Measurements from ENCODE around the gene ICE2.
A peak's percentile ranks its signal among the peaks of the same experiment; 100 is the strongest.

The ICE2 gene

GRCh38 chr15:60493166-60493565, 14.2 kb upstream of the ICE2 start:
- no peak for DNase-seq (ENCODE audit: low spot score)

- no peak for DNase-seq (ENCODE audit: low spot score)
Measured at GRCh38 chr15:60486742-60487141, 7.8 kb upstream of the ICE2 start.

GRCh38 chr15:60485365-60486055, 6.6 kb upstream of the ICE2 start:
- DNase-seq (ENCODE audit: low spot score): no peak

- no peak for DNase-seq (ENCODE audit: low spot score)
Measured at GRCh38 chr15:60483042-60483441, 4.1 kb upstream of the ICE2 start.

GRCh38 chr15:60480888-60481287, 1.9 kb upstream of the ICE2 start:
- DNase-seq (ENCODE audit: low spot score): no peak

- DNase-seq (ENCODE audit: low spot score): no peak
Measured at GRCh38 chr15:60480149-60480548, 1.2 kb upstream of the ICE2 start.

- peak; percentile 19 for DNase-seq (ENCODE audit: low spot score)
Measured at GRCh38 chr15:60479361-60480110, 594 bp upstream of the ICE2 start.

- DNase-seq (ENCODE audit: low spot score): no peak
Measured at GRCh38 chr15:60477916-60478565, 901 bp downstream of the ICE2 start.

- no peak for DNase-seq (ENCODE audit: low spot score)
Measured at GRCh38 chr15:60477164-60477563, 1.8 kb downstream of the ICE2 start.

GRCh38 chr15:60476713-60477112, 2.2 kb downstream of the ICE2 start:
- no peak for DNase-seq (ENCODE audit: low spot score)

GRCh38 chr15:60473135-60473534, 5.8 kb downstream of the ICE2 start:
- DNase-seq (ENCODE audit: low spot score): no peak

- DNase-seq (ENCODE audit: low spot score): no peak
Measured at GRCh38 chr15:60471314-60471713, 7.6 kb downstream of the ICE2 start.

- DNase-seq (ENCODE audit: low spot score): no peak
Measured at GRCh38 chr15:60469893-60470641, 8.9 kb downstream of the ICE2 start.

GRCh38 chr15:60464836-60465630, 13.9 kb downstream of the ICE2 start:
- DNase-seq (ENCODE audit: low spot score): no peak

GRCh38 chr15:60462027-60462426, 16.9 kb downstream of the ICE2 start:
- no peak for DNase-seq (ENCODE audit: low spot score)

- DNase-seq (ENCODE audit: low spot score): no peak
Measured at GRCh38 chr15:60460931-60461330, 18.0 kb downstream of the ICE2 start.

- no peak for DNase-seq (ENCODE audit: low spot score)
Measured at GRCh38 chr15:60458721-60459120, 20.2 kb downstream of the ICE2 start.

- DNase-seq (ENCODE audit: low spot score): no peak
Measured at GRCh38 chr15:60457985-60458384, 21.0 kb downstream of the ICE2 start.

GRCh38 chr15:60454824-60455223, 24.1 kb downstream of the ICE2 start:
- no peak for DNase-seq (ENCODE audit: low spot score)

- no peak for DNase-seq (ENCODE audit: low spot score)
Measured at GRCh38 chr15:60448668-60449360, 30.1 kb downstream of the ICE2 start.

GRCh38 chr15:60444289-60444912, 34.5 kb downstream of the ICE2 start:
- peak; percentile 3 for DNase-seq (ENCODE audit: low spot score)

Data from CD4-positive, alpha-beta T cell treated with Interleukin-2 at 100 ng/mL for 4 hours (primary cell).